Neural cell (in vitro differentiated cells): ENCODE results near the gene SOD3.

Source experiments
- MXI1 ChIP-seq: fragments of 450-650 bp; conservative IDR thresholded peaks from 2 replicates; pipeline ENCODE4 v1.6.1; 2014; ENCODE audit warnings: antibody characterized with exemption, mild to moderate bottlenecking; ENCODE audit not compliant: poor library complexity, severe bottlenecking
- POLR2AphosphoS5 ChIP-seq: IDR thresholded peaks from 2 replicates; pipeline ENCODE4 v1.6.1; 2012
- TAF1 ChIP-seq: IDR thresholded peaks from 2 replicates; pipeline ENCODE4 v1.6.1; 2012; ENCODE audit warnings: low read depth

- TF ChIP-seq TAF1, result no peak
- no peak for TF ChIP-seq MXI1
- TF ChIP-seq POLR2AphosphoS5, result no peak
Observed at GRCh38 chr4:24800325-24800895, 5.0 kb downstream of the SOD3 start.
